Psoas muscle (tissue), 8 donors: ENCODE results near the gene AUTS2. TPM values are rescaled to one million over a fixed set of nuclear protein-coding genes. Genes with fewer than 3 reads are reported as not detected.

Experiments used
- ATAC-seq, 4 donors: fragments of 200-7000 bp; cut with Tn5 transposase; one replicate each; pipeline ENCODE4 v1.9.1; 2020; ENCODE audit warnings: moderate library complexity in 3 of 4, mild to moderate bottlenecking in 2 of 4
- DNase-seq, 2 donors: peaks; one replicate each; pipeline ENCODE4 v3.0.0-alpha.2; 2020
- H3K27ac ChIP-seq: fragments of 200-600 bp; one replicate; pipeline ENCODE4 v1.8.0; 2022
- H3K27me3 ChIP-seq, 3 donors: fragments of 200-600 bp in 1 of 3; one replicate each; pipeline versions ENCODE4 v1.6.1 to v1.8.0; 2013 to 2022; ENCODE audit warnings: low read length in 2 of 3, mild to moderate bottlenecking in 2 of 3, moderate library complexity in 1 of 3; ENCODE audit not compliant: insufficient read depth in 3 of 3
- H3K36me3 ChIP-seq, 2 donors: fragments of 200-600 bp in 1 of 2; one replicate each; pipeline versions ENCODE4 v1.6.1 to v1.8.0; 2013 to 2022; ENCODE audit warnings: low read depth in 1 of 2, mild to moderate bottlenecking in 1 of 2, moderate library complexity in 1 of 2; ENCODE audit not compliant: insufficient read depth in 1 of 2
- H3K4me1 ChIP-seq: fragments of 200-600 bp; one replicate; pipeline ENCODE4 v1.8.0; 2022
- H3K4me3 ChIP-seq: fragments of 200-600 bp; one replicate; pipeline ENCODE4 v1.8.0; 2022; ENCODE audit warnings: mild to moderate bottlenecking
- H3K9me3 ChIP-seq: fragments of 200-600 bp; one replicate; pipeline ENCODE4 v1.8.0; 2022
- CTCF ChIP-seq: fragments of 200-600 bp; IDR thresholded peaks from one replicate; pipeline ENCODE4 v1.8.0; 2022; ENCODE audit warnings: antibody characterized with exemption
- WGBS, 3 donors: extraction: QIAGEN DNeasy Blood & Tissue Kit; methylation state at CpG; one replicate each; pipeline versions ENCODE4 v1.1.6 to v1.1.7; 2013; 5-methylcytosine and 5-hydroxymethylcytosine counted together
- intact Hi-C, 2 donors: fragments of 100-400 bp; cut with DNase I; formaldehyde crosslinking; loops; one replicate each; pipeline versions ENCODE4 v1.11.0 to v1.14.2; 2022
- polyA plus RNA-seq, 3 donors: library from polyadenylated mRNA; stranded (reverse); fragments of 200-250 nt; gene quantifications; one replicate each; pipeline ENCODE4 v1.2.3, GENCODE V29; 2013
- total RNA-seq, 4 donors: library from RNA; stranded (reverse); fragmentation: NEBNext Ultra II Directional in 2 of 4; extraction: Animal tissue kit (Norgen Biotek cat#: 25700) in 2 of 4; gene quantifications; one replicate each; pipeline versions ENCODE4 v1.2.1 to v1.2.4, GENCODE V29; 2021 to 2023
- donor health status: healthy with polysubstance abuse.
- donor health status: DM: no; HTN: no; CAD: no; lungs with moderate emphysema.
- donor health status: Bipolar disorder and iron deficiency.
- donor health status: healthy.
- donor health status: DM: yes; HTN: yes; CAD: no.
- donor health status: DM: no; HTN: no; CAD: no.
- donor health status: DM: no; HTN: no; CAD: no.
- donor health status: DM: yes; HTN: yes; CAD: no.

The AUTS2 gene
- total and polyA plus RNA-seq, 7 donors: 5.0 to 33.5 (median 14.3) TPM

DNA sequence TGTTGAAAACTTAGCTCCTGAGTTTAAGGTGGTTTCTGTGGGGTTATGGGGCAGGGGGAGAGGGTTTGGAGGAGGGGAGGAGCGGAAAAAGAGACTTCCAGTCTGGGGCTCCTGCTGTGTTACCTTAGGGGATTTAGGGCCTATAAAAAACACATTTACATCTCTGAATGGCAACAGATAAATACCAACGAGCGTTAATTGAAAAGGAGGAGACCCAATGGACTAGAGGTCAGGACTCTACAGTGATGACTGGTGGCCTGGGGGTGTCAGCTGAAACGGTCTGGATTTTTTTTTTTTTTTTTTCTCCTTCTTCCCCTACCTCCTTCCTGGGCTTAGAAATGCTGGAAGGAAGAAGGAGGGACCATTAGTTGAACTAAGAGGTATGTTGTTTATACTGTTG is 47.4 kb downstream of the AUTS2 start:
- no peak overlapping the region for H3K27ac ChIP-seq
- H3K27me3 ChIP-seq: no peaks in the 10 kb centered on the region
- H3K9me3 ChIP-seq: no peaks in the 10 kb centered on the region
- intact Hi-C loops: no loop called here
- no peak for ATAC-seq
- no peaks in the 10 kb centered on the region for H3K4me1 ChIP-seq
- no peak for TF ChIP-seq CTCF
- WGBS, 3 donors: 64 to 84% (median 74%) methylated on average over 4 of the region's 4 CpGs
- H3K4me3 ChIP-seq: no peak overlapping the region
- no peak for DNase-seq
- H3K36me3 ChIP-seq: no peaks in the 10 kb centered on the region

GRCh38 chr7:69651101-69651590 is 52.9 kb downstream of the AUTS2 start:
- no peak overlapping the region for H3K4me3 ChIP-seq
- H3K27ac ChIP-seq: no peak overlapping the region
- H3K36me3 ChIP-seq: no peaks in the 10 kb centered on the region
- intact Hi-C loops: no loop called here
- ATAC-seq: no peak
- TF ChIP-seq CTCF: no peak
- no peak for DNase-seq
- H3K27me3 ChIP-seq: no peaks in the 10 kb centered on the region
- H3K9me3 ChIP-seq: no peaks in the 10 kb centered on the region
- WGBS, 3 donors: 81 to 86% (median 83%) methylated on average over 7 of the region's 7 CpGs
- H3K4me1 ChIP-seq: peaks cover 9% of the 10 kb centered on the region

- DNase-seq (no peak), ATAC-seq (no peak)
- Histone ChIP-seq H3K36me3 (no peaks in the 10 kb centered on the region), H3K4me3 (no peak overlapping the region), H3K27ac (no peak overlapping the region), H3K4me1 (peaks cover 21% of the 10 kb centered on the region), H3K27me3 (no peaks in the 10 kb centered on the region), H3K9me3 (no peaks in the 10 kb centered on the region)
- 94 to 97% (median 94%) methylated on average over 3 of the region's 3 CpGs for WGBS, 3 donors
- intact Hi-C loops: no loop called here
- no peak for TF ChIP-seq CTCF
Measured at GRCh38 chr7:69652947-69653701, 54.8 kb downstream of the AUTS2 start.

DNA sequence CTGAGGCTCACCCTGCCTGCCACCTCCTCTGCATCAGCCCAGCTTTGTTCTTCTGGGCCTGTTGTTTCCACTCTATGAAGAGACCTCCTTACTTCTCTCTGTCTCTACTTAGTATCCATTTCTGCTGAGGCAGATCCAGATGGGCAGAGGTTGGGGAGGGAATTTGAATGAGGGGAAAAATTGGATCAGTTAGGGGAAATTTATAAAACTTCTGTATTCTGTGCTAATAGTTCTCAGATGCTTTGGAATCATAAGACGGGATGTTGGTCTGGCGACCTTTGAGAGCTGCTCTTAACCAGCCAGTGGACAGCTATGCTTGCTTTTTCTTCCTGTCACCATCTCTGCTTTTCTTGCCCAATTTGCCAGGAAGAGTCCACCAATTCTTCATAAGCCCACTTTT is 55.5 kb downstream of the AUTS2 start:
- DNase-seq: no peak
- WGBS, 3 donors: 86 to 98% (median 90%) methylated on average over 2 of the region's 2 CpGs
- Histone ChIP-seq H3K27ac (peak overlapping the region; percentile 36), H3K27me3 (no peaks in the 10 kb centered on the region), H3K36me3 (no peaks in the 10 kb centered on the region), H3K9me3 (no peaks in the 10 kb centered on the region), H3K4me1 (peaks cover 21% of the 10 kb centered on the region), H3K4me3 (no peak overlapping the region)
- intact Hi-C loops: no loop called here
- no peak for TF ChIP-seq CTCF
- ATAC-seq: no peak
